ENCODE data around the gene OR13C5. TPM values are rescaled to one million over a fixed set of nuclear protein-coding genes. Genes with fewer than 3 reads are reported as not detected.
"Not testable (repeated sequence)": the region's sequence is repeated elsewhere in the genome, so short reads cannot be mapped to it uniquely, and the experiment has no call there.

OR13C5 gene, protein sequence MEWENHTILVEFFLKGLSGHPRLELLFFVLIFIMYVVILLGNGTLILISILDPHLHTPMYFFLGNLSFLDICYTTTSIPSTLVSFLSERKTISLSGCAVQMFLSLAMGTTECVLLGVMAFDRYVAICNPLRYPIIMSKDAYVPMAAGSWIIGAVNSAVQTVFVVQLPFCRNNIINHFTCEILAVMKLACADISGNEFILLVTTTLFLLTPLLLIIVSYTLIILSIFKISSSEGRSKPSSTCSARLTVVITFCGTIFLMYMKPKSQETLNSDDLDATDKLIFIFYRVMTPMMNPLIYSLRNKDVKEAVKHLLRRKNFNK
- polyA plus RNA-seq (2012; ENCODE audit: low read depth, missing spikeins) = not detected

DNA sequence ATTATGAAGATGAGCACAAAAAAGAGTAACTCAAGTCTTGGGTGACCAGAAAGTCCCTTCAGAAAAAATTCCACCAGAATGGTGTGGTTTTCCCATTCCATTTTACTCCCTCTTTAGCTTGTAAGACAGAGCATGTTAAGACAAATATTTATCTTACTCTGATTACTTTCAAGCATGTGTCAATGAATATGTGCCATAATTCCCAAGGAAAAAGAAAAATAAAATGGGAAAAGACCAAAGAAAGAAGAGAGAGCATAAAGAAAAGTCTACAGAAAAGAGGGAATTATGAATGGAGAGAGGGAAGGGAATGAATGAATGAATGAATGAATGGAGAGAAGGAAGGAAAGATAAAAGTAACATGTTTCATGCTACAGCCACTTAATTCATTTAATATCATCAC, at the start of gene OR13C5:
Gene OR13C5, minus strand, starts transcription at position 101 of the 400 bp plus-strand sequence. Its CDS starts 0 bp downstream, at position 101.
- not testable (repeated sequence) for FAIRE-seq; DNase-seq (ENCODE audit: insufficient read length, low spot score)

DNA sequence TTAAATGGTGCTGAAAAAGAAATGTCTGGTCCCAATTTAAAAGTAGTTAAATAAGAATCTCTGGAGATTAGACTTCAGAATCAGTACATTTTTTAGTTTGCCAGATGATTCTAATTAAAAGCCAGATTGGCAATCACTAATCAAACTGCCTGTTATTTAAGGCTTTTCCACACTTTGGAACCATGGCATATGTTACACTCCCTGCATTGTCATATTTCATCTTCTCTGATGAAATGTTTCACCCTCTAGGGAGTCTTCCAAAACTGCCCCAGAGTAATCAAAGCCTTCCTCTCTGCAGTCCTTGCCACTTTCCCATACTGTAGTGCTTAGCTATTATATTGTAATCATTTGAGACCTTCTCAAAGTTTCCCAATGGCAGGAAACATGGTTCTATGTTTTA, 36.2 kb upstream of the OR13C5 start:
- DNase-seq (ENCODE audit: insufficient read length, low spot score) (no peak), FAIRE-seq (no peak)
- no peak for TF ChIP-seq TAF1 (IDR thresholded peaks at IDR 0.05; ENCODE audit: low read depth, low read length)
- TF ChIP-seq POLR2AphosphoS5 (IDR thresholded peaks at IDR 0.05; ENCODE audit: low read depth, low read length) = no peak
- no peak for TF ChIP-seq POLR2A (IDR thresholded peaks at IDR 0.05; ENCODE audit: low read depth, low read length)
- TF ChIP-seq SPI1 (IDR thresholded peaks at IDR 0.05; ENCODE audit: low read depth, low read length) = no peak
- no peak for TF ChIP-seq POU2F2 (IDR thresholded peaks at IDR 0.05; ENCODE audit: low read depth, low read length)
- no peak for TF ChIP-seq PAX5 (IDR thresholded peaks at IDR 0.05; ENCODE audit: insufficient read depth, low read length, severe bottlenecking)

DNA sequence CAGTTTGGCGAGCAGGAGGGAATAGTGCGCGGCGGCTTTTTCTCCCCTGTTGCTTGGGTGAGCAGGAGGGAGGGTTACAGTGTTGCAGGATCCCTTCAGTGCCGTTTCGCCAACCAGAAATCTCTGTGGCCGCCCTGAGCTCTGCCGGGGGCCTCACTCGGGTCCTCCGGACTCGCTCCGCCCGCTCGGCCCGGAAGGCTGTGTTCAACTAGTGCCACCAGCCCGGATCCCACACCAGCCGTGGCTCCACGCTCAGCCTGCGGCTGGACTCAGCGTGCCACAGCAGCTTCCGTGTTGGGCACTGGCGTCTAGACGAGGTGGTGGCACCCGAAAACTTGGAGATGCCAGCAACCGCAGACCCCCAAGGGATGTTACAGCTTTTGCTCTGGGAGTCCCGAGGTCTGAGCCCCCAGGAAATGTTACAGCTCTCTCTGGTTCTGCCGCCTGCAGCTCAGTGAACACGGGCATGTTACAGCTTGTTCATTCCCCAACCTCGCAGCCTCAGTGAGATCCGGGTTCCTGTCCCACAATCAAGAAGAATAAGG, 34.8 kb upstream of the OR13C5 start:
- TF ChIP-seq POLR2A (IDR thresholded peaks at IDR 0.05; ENCODE audit: low read depth, low read length) (no peak), SPI1 (IDR thresholded peaks at IDR 0.05; ENCODE audit: low read depth, low read length) (no peak), TAF1 (IDR thresholded peaks at IDR 0.05; ENCODE audit: low read depth, low read length) (no peak)
- DNase-seq (ENCODE audit: insufficient read length, low spot score) = no peak
- FAIRE-seq = no peak

DNA sequence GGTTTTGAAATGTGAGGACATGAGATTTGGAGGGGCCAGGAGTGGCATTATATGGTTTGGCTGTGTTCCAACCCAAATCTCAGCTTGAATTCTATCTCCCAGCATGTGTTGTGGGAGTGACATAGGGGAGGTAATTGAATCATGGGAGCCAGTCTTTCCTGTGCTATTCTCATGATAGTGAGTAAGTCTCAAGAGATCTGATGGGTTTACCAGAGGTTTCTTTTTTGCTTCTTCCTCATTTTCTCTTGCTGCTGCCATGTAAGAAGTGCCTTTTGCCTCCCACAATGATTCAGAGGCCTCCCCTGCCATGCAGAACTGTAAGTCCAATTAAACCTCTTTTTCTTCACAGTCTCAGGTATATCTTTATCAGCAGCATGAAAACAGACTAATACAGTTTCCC, 26.8 kb upstream of the OR13C5 start:
- DNase-seq (ENCODE audit: insufficient read length, low spot score); FAIRE-seq: not testable (repeated sequence)

DNA sequence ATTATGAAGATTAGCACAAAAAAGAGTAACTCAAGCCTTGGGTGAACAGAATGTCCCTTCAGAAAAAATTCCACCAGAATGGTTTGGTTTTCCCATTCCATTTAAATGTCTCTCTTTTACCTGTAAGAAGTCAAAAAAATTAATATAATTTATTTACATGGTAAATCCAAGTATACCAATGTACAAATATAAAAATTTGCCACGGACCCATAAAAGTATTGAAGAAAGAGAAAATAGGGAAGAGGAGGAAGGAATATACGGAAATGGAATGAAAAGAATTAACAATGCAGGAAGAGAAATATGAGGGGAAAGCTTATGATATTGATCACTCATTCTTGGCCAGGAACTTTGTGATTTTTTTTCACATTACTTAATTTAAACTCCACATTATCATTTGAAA, 18.9 kb upstream of the OR13C5 start, which contains the start of gene OR13C9:
Gene OR13C9, minus strand, starts transcription at position 101 of the 400 bp plus-strand sequence. Its CDS starts 0 bp downstream, at position 101.
- TF ChIP-seq POLR2A (IDR thresholded peaks at IDR 0.05; ENCODE audit: low read depth, low read length) = no peak
- no peak for TF ChIP-seq TAF1 (IDR thresholded peaks at IDR 0.05; ENCODE audit: low read depth, low read length)
- TF ChIP-seq SPI1 (IDR thresholded peaks at IDR 0.05; ENCODE audit: low read depth, low read length) = no peak
- no peak for TF ChIP-seq POLR2AphosphoS5 (IDR thresholded peaks at IDR 0.05; ENCODE audit: low read depth, low read length)
- TF ChIP-seq POU2F2 (IDR thresholded peaks at IDR 0.05; ENCODE audit: low read depth, low read length) = no peak
- TF ChIP-seq PAX5 (IDR thresholded peaks at IDR 0.05; ENCODE audit: insufficient read depth, low read length, severe bottlenecking) = no peak
- FAIRE-seq = no peak
- DNase-seq (ENCODE audit: insufficient read length, low spot score) = no peak

DNA sequence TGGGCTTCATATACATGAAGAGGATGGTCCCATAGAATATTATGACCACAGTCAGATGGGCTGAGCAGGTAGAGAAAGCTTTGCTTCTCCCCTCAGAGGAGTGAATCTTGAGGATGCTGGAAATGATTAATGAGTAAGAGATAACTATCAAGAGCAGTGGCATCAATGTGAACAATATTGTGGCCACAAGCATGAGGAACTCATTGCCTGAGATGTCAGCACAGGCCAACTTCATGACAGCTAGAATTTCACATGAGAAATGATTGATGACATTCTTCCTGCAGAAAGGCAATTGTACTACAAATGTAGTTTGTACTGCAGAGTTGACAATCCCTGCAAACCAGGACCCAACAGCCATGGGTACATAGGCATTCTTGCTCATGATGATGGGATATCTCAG, 18.2 kb upstream of the OR13C5 start:
- TF ChIP-seq SPI1 (IDR thresholded peaks at IDR 0.05; ENCODE audit: low read depth, low read length) (no peak), POLR2AphosphoS5 (IDR thresholded peaks at IDR 0.05; ENCODE audit: low read depth, low read length) (no peak), POLR2A (IDR thresholded peaks at IDR 0.05; ENCODE audit: low read depth, low read length) (no peak), POU2F2 (IDR thresholded peaks at IDR 0.05; ENCODE audit: low read depth, low read length) (no peak), PAX5 (IDR thresholded peaks at IDR 0.05; ENCODE audit: insufficient read depth, low read length, severe bottlenecking) (no peak), TAF1 (IDR thresholded peaks at IDR 0.05; ENCODE audit: low read depth, low read length) (no peak)
- no peak for FAIRE-seq
- no peak for DNase-seq (ENCODE audit: insufficient read length, low spot score)

DNA sequence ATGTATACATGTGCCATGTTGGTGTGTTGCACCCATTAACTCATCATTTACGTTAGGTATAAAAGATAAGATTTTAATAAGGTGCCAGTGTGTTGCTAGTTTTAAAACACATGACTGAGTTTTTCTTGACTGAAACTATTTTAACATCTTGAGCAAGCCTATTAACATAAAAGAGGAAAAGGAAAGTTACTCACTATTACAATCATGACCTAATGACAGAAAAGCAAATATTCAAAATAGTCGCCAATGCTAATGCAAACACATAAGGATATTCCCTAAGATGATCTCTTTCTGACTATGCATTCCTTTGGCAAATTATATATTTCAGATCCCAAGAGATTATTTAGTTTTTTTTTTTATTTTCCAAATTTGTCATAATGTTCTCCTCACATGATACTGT, 12.0 kb upstream of the OR13C5 start:
- no peak for FAIRE-seq
- no peak for DNase-seq (ENCODE audit: insufficient read length, low spot score)
- TF ChIP-seq PAX5 (IDR thresholded peaks at IDR 0.05; ENCODE audit: insufficient read depth, low read length, severe bottlenecking) = no peak
- TF ChIP-seq POLR2A (IDR thresholded peaks at IDR 0.05; ENCODE audit: low read depth, low read length) = no peak
- TF ChIP-seq POU2F2 (IDR thresholded peaks at IDR 0.05; ENCODE audit: low read depth, low read length) = no peak
- no peak for TF ChIP-seq POLR2AphosphoS5 (IDR thresholded peaks at IDR 0.05; ENCODE audit: low read depth, low read length)
- TF ChIP-seq TAF1 (IDR thresholded peaks at IDR 0.05; ENCODE audit: low read depth, low read length) = no peak
- TF ChIP-seq SPI1 (IDR thresholded peaks at IDR 0.05; ENCODE audit: low read depth, low read length) = no peak

DNA sequence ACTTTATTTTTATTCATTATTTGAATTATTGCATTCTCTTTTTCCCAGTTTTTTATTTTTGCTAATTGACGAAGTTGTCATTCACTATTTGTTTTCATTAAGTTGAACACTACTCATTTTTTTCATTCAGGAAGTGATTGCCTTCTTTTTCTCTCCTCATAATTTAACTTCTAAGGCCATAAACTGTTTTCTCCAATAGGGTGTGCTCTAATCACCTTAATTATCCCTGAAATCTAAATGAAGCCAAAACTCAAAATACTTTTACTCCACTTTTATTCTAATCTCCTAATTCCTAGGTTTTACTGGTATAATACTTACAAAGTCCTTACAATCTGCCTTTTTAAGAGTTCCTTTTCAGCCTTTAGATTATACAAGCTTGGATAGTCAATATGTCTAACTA, 9.1 kb upstream of the OR13C5 start:
- DNase-seq (ENCODE audit: insufficient read length, low spot score) (no peak), FAIRE-seq (no peak)
- no peak for TF ChIP-seq POLR2AphosphoS5 (IDR thresholded peaks at IDR 0.05; ENCODE audit: low read depth, low read length)

DNA sequence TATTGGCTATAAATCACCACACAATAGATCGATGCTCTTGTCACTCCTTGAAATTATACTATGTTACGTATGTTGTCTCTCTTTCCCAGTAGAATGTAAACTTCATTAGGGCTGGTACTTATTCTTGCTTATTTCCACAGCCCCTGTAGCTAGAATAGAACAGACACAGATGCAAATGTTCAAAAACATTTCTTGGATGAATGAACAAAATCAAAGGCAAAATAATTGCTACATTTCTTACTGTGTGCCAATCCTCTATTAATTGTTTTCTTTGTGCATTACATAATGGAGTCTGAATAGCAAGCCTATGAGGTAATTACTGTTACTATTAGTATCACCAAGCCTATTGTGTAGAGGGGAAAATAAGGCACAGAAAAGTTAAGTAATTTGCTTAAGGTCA, 6.9 kb upstream of the OR13C5 start:
- TF ChIP-seq POLR2A (IDR thresholded peaks at IDR 0.05; ENCODE audit: low read depth, low read length) = no peak
- no peak for TF ChIP-seq POLR2AphosphoS5 (IDR thresholded peaks at IDR 0.05; ENCODE audit: low read depth, low read length)
- no peak for TF ChIP-seq SPI1 (IDR thresholded peaks at IDR 0.05; ENCODE audit: low read depth, low read length)
- TF ChIP-seq POU2F2 (IDR thresholded peaks at IDR 0.05; ENCODE audit: low read depth, low read length) = no peak
- no peak for TF ChIP-seq TAF1 (IDR thresholded peaks at IDR 0.05; ENCODE audit: low read depth, low read length)
- no peak for TF ChIP-seq PAX5 (IDR thresholded peaks at IDR 0.05; ENCODE audit: insufficient read depth, low read length, severe bottlenecking)
- FAIRE-seq = no peak

DNA sequence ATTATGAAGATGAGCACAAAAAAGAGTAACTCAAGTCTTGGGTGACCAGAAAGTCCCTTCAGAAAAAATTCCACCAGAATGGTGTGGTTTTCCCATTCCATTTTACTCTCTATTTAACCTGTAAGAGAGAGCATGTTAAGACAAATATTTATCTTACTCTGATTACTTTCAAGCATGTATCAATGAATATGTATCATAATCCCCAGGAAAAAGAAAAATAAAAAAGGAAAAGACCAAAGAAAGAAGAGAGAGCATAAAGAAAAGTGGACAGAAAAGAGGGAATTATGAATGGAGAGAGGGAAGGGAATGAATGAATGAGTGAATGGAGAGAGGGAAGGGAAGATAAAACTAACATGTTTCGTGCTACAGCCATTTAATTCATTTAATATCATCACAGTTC, 6.3 kb upstream of the OR13C5 start, which contains the start of gene OR13C2:
Gene OR13C2, minus strand, starts transcription at position 101 of the 400 bp plus-strand sequence. Its CDS starts 0 bp downstream, at position 101.
- not testable (repeated sequence) for FAIRE-seq; DNase-seq (ENCODE audit: insufficient read length, low spot score)

More for the DNA sequence above, 6.9 kb upstream of the OR13C5 start:
- no peak for DNase-seq (ENCODE audit: insufficient read length, low spot score)

DNA sequence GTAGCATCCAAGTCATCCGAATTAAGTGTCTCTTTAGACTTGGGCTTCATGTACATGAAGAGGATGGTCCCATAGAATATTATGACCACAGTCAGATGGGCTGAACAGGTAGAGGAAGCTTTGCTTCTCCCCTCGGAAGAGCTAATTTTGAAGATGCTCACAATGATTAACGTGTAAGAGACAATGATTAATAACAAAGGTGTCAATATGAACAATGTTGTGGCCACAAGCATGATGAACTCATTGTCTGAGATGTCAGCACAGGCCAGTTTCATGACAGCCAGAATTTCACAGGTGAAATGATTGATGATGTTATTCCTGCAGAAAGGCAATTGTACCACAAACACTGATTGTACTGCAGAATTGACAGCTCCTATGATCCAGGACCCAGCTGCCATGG, 5.6 kb upstream of the OR13C5 start:
- TF ChIP-seq POLR2A (IDR thresholded peaks at IDR 0.05; ENCODE audit: low read depth, low read length) (no peak), PAX5 (IDR thresholded peaks at IDR 0.05; ENCODE audit: insufficient read depth, low read length, severe bottlenecking) (no peak), SPI1 (IDR thresholded peaks at IDR 0.05; ENCODE audit: low read depth, low read length) (no peak), POLR2AphosphoS5 (IDR thresholded peaks at IDR 0.05; ENCODE audit: low read depth, low read length) (no peak), TAF1 (IDR thresholded peaks at IDR 0.05; ENCODE audit: low read depth, low read length) (no peak), POU2F2 (IDR thresholded peaks at IDR 0.05; ENCODE audit: low read depth, low read length) (no peak)
- DNase-seq (ENCODE audit: insufficient read length, low spot score) (no peak), FAIRE-seq (no peak)

DNA sequence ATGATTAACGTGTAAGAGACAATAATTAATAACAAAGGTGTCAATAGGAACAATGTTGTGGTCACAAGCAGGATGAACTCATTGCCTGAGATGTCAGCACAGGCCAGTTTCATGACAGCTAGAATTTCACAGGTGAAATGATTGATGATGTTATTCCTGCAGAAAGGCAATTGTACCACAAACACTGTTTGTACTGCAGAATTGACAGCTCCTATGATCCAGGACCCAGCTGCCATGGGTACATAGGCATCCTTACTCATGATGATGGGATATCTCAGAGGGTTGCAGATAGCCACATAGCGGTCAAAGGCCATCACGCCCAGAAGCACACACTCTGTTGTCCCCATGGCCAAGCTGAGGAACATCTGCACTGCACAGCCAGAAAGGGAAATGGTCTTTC, 464 bp downstream of the OR13C5 start:
- not testable (repeated sequence) for FAIRE-seq; DNase-seq (ENCODE audit: insufficient read length, low spot score)
